Measurements from ENCODE around the gene HCK. TPM values are rescaled to one million over a fixed set of nuclear protein-coding genes. Genes with fewer than 3 reads are reported as not detected.

HCK gene
- total and polyA plus RNA-seq, 9 donors = 1.7 to 11.4 (median 3.4) TPM

- no peaks in the 10 kb centered on the region for H3K36me3 ChIP-seq
- 44 to 52% (median 49%) methylated on average over 9 of the region's 9 CpGs for WGBS, 3 donors
- no peak overlapping the region for H3K4me3 ChIP-seq
- DNase-seq = no peak
- TF ChIP-seq EP300 (IDR thresholded peaks at IDR 0.05) = no peak
- TF ChIP-seq POLR2A (IDR thresholded peaks at IDR 0.05) = no peak
- no peak for TF ChIP-seq CTCF (IDR thresholded peaks at IDR 0.05)
- peaks cover 3% of the 10 kb centered on the region for H3K4me1 ChIP-seq (ENCODE audit: insufficient read depth)
- H3K27me3 ChIP-seq = no peaks in the 10 kb centered on the region
- H3K9me3 ChIP-seq = no peaks in the 10 kb centered on the region
- intact Hi-C loops (cut with DNase I) = loop anchor here in 2 of 4 donors (5.0 kb wide), 1 partner anchor 213 kb away; no protein-coding TSS in a partner anchor
- no peak overlapping the region for H3K27ac ChIP-seq
These were observed 17.2 kb upstream of the HCK start for GRCh38 chr20:32034581-32035425.

GRCh38 chr20:32035426-32035779 is 16.6 kb upstream of the HCK start:
- Histone ChIP-seq H3K4me1 (ENCODE audit: insufficient read depth) (peaks cover 3% of the 10 kb centered on the region), H3K27ac (no peak overlapping the region), H3K4me3 (no peak overlapping the region), H3K9me3 (no peaks in the 10 kb centered on the region), H3K27me3 (no peaks in the 10 kb centered on the region), H3K36me3 (no peaks in the 10 kb centered on the region)
- TF ChIP-seq POLR2A (IDR thresholded peaks at IDR 0.05) = no peak
- no peak for TF ChIP-seq EP300 (IDR thresholded peaks at IDR 0.05)
- no peak for TF ChIP-seq CTCF (IDR thresholded peaks at IDR 0.05)
- intact Hi-C loops (cut with DNase I) = loop anchor here in 1 of 4 donors (5.0 kb wide), 1 partner anchor 213 kb away; no protein-coding TSS in a partner anchor
- 81 to 83% (median 82%) methylated on average over 8 of the region's 8 CpGs for WGBS, 3 donors
- DNase-seq = no peak

- TF ChIP-seq EP300 (IDR thresholded peaks at IDR 0.05) = no peak
- no peak for TF ChIP-seq POLR2A (IDR thresholded peaks at IDR 0.05)
- no peak for TF ChIP-seq CTCF (IDR thresholded peaks at IDR 0.05)
- Histone ChIP-seq H3K27ac (no peak overlapping the region), H3K9me3 (no peaks in the 10 kb centered on the region), H3K36me3 (no peaks in the 10 kb centered on the region), H3K4me1 (ENCODE audit: insufficient read depth) (peaks cover 1% of the 10 kb centered on the region), H3K4me3 (no peak overlapping the region), H3K27me3 (no peaks in the 10 kb centered on the region)
- DNase-seq = no peak
- intact Hi-C loops (cut with DNase I) = loop anchor here in 1 of 4 donors (5.0 kb wide), 1 partner anchor 214 kb away; no protein-coding TSS in a partner anchor
- 38 to 47% (median 40%) methylated on average over 4 of the region's 4 CpGs for WGBS, 3 donors
These were observed 15.8 kb upstream of the HCK start for GRCh38 chr20:32036252-32036651.

- H3K27me3 ChIP-seq = no peaks in the 10 kb centered on the region
- no peaks in the 10 kb centered on the region for H3K4me1 ChIP-seq (ENCODE audit: insufficient read depth)
- intact Hi-C loops (cut with DNase I) = loop anchor here in 1 of 4 donors (5.0 kb wide), 1 partner anchor 215 kb away; no protein-coding TSS in a partner anchor
- no peak overlapping the region for H3K4me3 ChIP-seq
- WGBS, 3 donors = 28 to 47% (median 31%) methylated on average over 10 of the region's 10 CpGs
- H3K36me3 ChIP-seq = no peaks in the 10 kb centered on the region
- no peaks in the 10 kb centered on the region for H3K9me3 ChIP-seq
- no peak for DNase-seq
- no peak for TF ChIP-seq CTCF (IDR thresholded peaks at IDR 0.05)
- TF ChIP-seq EP300 (IDR thresholded peaks at IDR 0.05) = no peak
- TF ChIP-seq POLR2A (IDR thresholded peaks at IDR 0.05) = no peak
- no peak overlapping the region for H3K27ac ChIP-seq
These were observed 15.1 kb upstream of the HCK start for GRCh38 chr20:32036716-32037485.

Data from ovary (tissue), 9 donors.